HG02970 (cell line): ENCODE data around the gene ARRDC1.
"Not testable (repeated sequence)": the region's sequence is repeated elsewhere in the genome, so short reads cannot be mapped to it uniquely, and the experiment has no call there.

Experiments used
- ATAC-seq: cut with Tn5 transposase; IDR thresholded peaks from one replicate; pipeline ENCODE4 v1.9.1; 2021; ENCODE audit warnings: mild to moderate bottlenecking, moderate library complexity, moderate number of reproducible peaks; ENCODE audit not compliant: unreplicated experiment, low FRiP score

Gene ARRDC1

GRCh38 chr9:137583347-137583746 is 22.1 kb upstream of the ARRDC1 start:
- no peak for ATAC-seq

- no peak for ATAC-seq
These were observed 21.5 kb upstream of the ARRDC1 start for GRCh38 chr9:137583957-137584356.

- no peak for ATAC-seq
These were observed 18.6 kb upstream of the ARRDC1 start for GRCh38 chr9:137586854-137587253.

GRCh38 chr9:137588311-137588710 is 17.2 kb upstream of the ARRDC1 start:
- ATAC-seq: no peak

GRCh38 chr9:137588891-137589290 is 16.6 kb upstream of the ARRDC1 start:
- ATAC-seq: no peak

DNA sequence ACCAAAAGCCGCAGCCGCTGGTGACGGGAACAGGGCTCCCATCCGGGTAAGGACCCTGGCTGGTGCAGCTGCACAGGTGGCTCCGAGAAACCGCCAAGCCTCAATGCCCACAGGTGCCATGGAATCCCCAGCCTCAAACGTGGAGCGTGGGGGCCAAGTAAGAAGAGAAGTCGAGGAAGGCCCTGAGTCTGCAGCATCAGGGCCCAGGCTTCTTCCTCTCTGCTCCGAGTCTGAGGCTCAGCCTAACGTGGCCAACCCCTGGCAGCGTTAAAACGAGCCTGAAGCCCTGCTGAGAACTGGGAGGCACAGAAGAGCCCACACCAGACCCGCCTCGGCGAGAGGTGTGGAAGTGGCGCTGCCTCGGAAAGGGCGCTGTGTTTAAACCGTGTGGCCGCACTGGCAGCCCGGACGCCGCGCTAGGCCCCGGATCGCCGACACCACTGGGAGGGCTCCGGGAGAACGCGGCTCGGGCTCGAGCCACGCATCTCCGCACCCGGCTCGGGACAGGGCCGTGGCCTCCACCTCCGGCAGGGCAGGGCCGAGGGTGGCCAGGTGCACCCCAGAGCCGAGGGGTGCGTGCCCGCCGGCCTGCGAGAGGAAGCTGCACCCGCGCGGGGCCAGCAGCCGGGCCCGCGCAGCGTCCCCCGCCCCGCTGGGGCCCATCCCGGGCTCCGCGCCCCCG is 15.9 kb upstream of the ARRDC1 start:
- ATAC-seq: peak; percentile 10

DNA sequence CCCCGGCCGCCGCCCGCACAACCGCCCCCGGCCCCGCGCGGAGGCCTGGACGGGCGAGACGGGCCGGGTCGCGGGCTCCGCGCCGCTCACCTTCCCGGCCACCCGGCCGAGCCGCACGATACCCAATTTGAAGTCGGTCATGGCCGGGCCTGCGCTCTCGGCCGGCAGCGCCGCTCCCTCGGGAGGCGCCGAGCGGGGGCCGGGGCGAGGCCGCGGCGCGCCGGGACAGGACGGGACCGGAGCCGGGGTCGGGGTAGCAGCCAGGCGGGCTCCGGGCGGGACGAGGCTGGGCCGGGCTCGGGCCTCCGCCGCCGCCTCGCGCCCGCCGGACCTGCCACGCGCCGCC is 15.4 kb upstream of the ARRDC1 start:
- ATAC-seq: no peak

DNA sequence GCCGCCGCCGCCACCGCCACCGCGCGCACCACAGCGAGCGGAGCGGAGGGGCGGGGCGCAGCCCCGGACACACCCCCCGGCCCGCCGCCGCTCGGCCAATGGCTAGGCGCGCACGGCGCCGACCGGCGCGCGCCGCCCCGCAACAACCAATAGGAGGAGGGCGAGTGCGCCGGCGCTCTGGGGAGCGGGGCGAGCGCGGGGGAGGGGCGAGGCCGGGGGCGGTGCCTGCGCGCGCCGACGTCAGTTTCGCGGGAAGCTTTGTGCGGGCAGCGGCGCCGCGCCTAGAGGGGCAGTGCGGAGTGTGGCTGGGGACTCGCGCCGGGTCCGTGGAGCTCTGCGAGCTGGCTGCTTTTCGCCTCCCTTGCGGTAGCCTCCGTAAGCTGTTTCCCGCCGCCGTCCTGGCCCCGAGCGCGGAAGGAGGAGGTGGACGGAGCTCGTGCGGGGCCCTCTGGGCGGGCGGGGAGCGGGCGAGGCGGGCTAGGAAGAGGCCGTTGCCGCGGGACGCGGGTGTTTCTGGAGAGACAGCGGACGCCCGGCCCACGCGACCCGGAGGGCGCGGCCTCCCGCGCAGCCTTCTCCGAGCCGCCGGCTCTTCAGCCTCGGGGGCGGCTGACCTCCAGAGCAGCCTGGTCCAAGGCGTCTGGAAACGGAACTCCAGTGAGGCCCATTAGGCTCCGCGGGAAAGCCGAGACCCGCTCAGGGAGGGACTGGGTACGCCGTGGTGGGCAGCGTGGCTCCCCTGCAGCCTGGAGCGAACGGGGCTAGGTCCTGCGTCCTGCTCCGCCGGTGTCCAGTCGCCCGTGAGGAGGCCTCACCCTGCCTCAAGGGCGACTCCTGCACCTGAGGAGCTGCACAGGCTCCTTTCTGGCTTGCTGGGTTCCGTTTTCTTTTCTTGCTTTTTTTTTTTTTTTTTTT is 14.8 kb upstream of the ARRDC1 start, which contains the start of gene ZMYND19:
Gene ZMYND19, minus strand, starts transcription at position 44 of the 915 bp plus-strand sequence. CDS start 249 bp downstream, outside the sequence.
- ATAC-seq: peak; percentile 83

GRCh38 chr9:137592767-137593166 is 12.7 kb upstream of the ARRDC1 start:
- no peak for ATAC-seq

- no peak for ATAC-seq
These were observed 12.3 kb upstream of the ARRDC1 start for GRCh38 chr9:137593176-137593575.

DNA sequence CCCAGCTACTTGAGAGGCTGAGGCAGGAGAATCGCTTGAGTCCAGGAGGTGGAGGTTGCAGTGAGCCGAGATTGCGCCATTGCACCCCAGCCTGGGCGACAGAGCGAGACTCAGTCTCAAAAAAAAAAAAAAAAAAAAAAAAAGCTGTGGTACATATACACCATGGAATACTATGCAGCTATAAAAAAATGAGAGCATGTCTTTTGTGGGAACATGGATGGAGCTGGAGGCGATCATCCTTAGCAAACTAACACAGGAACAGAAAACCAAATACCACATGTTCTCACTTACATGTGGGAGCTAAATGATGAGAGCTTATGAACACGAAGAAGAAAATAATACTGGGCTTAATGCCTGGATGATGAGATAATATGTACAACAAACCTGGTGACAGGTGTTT is 8.9 kb upstream of the ARRDC1 start:
- ATAC-seq: not testable (repeated sequence)

- no peak for ATAC-seq
These were observed 6.5 kb upstream of the ARRDC1 start for GRCh38 chr9:137598943-137599342.

DNA sequence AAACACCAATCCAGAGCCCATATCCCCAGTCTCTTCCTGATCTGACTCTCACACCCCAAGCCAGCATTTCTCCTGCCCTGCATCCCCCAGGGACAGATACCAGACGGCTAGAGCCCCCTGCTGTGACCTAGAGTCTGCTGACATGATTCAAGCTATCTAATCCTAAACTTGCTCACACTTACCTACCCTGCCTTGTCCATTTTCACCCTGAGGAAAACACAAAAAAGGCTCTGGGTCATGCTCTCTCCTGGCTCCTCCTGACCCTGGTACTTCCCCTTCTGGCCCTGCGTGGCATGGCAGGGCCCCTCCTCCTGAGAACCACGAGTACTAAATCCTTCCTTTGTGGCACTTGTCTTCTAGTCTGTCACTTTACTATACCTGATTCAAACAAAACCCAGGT is 2.8 kb upstream of the ARRDC1 start:
- no peak for ATAC-seq

- no peak for ATAC-seq
These were observed 1.6 kb upstream of the ARRDC1 start for GRCh38 chr9:137603879-137604278.

- no peak for ATAC-seq
These were observed 970 bp upstream of the ARRDC1 start for GRCh38 chr9:137604345-137605086.

DNA sequence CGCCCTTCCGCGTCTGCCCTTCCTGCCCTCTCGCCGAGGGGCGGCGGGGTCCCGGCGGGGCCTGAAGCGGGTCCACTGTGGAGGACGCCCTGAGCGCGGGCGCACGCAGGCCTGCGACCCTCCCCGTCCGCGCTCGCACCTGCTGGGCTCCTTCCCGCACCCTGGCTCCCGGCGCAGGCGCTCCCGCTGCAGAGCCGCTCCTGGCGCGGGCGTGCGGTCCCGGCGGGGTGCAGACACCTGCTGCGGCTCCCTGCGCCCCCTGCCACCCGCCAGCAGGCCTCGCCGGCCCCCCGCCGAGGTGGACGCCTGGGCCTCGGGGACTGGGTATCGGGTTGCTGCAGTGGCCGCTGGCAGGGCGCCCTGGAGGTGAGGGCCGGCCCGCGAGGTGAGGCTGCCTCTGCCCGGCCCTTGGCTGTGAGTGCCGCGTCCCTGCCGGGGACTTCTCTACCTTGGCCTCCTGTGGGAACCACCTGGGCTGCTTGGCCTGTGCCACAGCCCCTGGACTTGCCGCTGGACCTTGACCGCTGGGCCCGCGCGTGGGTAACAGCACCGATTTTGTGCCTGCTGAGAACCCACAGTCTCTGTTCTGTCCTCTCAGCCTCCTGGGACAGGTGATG is 627 bp downstream of the ARRDC1 start:
- peak; percentile 11 for ATAC-seq

- ATAC-seq: no peak
These were observed 1.2 kb downstream of the ARRDC1 start for GRCh38 chr9:137606734-137607138.

DNA sequence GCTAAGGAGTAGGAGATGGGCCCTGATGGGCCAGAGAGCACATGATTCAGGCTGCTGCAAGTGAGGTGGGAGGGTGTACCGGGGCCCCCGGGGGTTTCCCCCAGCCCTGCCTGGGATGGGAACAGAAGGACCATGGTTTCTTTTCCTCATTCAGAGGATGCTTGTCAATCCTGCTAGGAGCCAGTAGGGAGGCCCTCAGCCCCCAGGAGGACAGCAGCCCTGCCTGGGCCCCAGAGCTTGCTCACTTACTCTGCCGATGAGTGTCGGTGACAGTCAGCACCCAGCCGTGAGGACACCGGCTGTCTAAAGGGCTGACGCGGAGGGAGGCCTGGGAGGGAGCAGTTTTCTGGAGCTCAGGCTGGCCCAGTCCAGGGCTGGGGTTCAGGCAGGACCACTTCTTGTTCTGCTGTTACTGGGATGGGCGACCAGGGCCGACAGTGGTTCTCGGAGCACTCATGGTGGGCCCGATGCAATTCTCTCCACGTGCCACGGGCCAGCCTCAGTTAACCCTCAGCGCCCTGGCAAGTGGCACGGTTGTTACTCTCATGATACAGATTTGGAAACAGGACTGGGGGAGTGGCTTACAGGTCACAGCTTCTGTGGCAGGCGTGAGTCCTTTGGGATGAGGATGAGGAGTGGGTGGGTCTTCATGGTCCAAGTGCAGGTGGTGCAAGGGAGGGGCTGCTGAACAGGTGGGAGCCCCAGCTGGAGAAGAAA is 1.8 kb downstream of the ARRDC1 start:
- no peak for ATAC-seq

- ATAC-seq: no peak
These were observed 5.5 kb downstream of the ARRDC1 start for GRCh38 chr9:137610944-137611343.
